H54 (cell line): Measurements from ENCODE around the gene EML4.
"Not testable (repeated sequence)": the region's sequence is repeated elsewhere in the genome, so short reads cannot be mapped to it uniquely, and the experiment has no call there.

ENCODE experiments used
- DNase-seq: peaks from one replicate; pipeline ENCODE4 v3.0.0; 2011; ENCODE audit warnings: low spot score, mixed read lengths; ENCODE audit not compliant: insufficient read length
- FAIRE-seq: peaks from 3 replicates; lab custom pipeline; 2011; peaks lifted over from hg19 to GRCh38; lab: Jason Lieb, UNC
- POLR2A ChIP-seq: IDR thresholded peaks from 2 replicates; pipeline ENCODE4 v1.6.1; 2011; ENCODE audit warnings: low read depth, mild to moderate bottlenecking, low read length

Gene EML4

GRCh38 chr2:42132966-42133641 is 36.0 kb upstream of the EML4 start:
- TF ChIP-seq POLR2A, result no peak
- peak; percentile 65 for DNase-seq
- peak; percentile 91 for FAIRE-seq

DNA sequence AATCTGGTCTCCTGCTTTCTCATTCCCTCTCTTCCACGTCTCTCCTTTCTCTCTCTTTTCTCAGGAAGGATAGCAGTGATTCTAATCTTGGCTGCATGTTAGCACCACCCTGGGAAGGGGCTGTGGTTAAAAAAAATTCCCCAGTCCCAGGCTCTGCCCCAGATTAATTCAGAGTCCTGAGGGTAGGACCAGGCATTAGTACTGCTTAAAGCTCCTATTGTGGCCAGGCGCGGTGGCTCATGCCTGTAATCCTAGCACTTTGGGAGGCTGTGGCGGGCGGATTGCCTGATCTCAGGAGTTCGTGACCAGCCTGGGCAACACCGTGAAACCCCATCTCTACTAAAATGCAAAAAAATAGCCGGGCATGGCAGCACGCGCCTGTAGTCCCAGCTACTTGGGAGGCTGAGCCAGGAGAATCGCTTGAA is 35.4 kb upstream of the EML4 start:
- FAIRE-seq (no peak), DNase-seq (no peak)
- no peak for TF ChIP-seq POLR2A

- FAIRE-seq, DNase-seq: not testable (repeated sequence)
Observed at GRCh38 chr2:42134401-42134932, 34.7 kb upstream of the EML4 start.

GRCh38 chr2:42135381-42136312 is 33.5 kb upstream of the EML4 start:
- FAIRE-seq (no peak), DNase-seq (no peak)
- no peak for TF ChIP-seq POLR2A

DNA sequence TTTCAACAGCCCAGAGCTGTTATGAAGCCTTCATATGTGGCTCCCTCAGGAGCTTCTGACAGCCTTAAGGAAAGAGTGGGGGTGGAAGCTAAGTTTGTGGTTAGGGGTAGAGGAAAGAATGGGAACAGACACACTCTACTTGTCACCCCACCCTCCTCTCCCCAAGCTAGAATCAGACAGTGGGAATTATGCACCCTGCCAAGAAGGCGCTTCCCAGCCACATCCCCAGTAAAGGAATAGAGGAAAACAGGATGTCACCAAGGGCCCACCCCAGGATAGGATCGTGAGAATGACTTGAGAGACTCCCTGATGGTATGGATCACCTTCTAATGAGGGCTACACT is 32.4 kb upstream of the EML4 start:
- DNase-seq, result no peak
- no peak for FAIRE-seq
- no peak for TF ChIP-seq POLR2A

DNA sequence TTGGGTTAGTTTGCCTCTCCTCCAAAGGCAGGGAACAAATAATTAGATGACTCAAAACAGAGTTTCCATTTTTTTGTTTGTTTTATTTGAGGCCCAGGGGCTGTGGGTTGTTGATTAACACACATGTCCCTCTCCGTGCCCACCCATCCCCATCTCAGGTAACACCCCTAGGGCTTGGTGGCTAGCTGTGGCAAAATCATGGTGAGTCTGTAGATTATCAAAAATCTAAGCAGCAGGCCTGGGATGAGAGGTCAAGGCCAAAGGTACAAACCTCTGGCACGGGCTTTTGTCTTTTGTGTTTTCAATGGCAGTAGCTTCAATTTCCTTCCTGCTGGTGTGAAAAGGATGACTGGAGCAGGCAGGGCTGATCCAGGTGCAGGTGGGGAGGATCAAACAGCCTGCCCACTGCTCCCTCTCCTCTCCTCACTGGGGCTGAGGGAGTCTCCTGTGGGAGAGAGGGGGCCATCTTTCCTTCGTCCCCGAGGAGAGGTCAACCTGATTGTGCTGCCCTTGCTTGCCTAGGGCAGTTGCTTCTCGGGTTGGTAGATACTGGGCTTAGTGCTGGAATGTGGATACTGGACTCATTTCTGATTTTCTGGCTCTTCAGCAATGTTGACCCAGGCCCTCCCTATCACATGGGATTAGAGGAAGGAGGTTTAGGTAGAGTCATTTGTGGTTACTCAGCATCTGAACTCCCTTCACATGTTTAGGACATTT is 31.9 kb upstream of the EML4 start:
- FAIRE-seq (no peak), DNase-seq (no peak)

DNA sequence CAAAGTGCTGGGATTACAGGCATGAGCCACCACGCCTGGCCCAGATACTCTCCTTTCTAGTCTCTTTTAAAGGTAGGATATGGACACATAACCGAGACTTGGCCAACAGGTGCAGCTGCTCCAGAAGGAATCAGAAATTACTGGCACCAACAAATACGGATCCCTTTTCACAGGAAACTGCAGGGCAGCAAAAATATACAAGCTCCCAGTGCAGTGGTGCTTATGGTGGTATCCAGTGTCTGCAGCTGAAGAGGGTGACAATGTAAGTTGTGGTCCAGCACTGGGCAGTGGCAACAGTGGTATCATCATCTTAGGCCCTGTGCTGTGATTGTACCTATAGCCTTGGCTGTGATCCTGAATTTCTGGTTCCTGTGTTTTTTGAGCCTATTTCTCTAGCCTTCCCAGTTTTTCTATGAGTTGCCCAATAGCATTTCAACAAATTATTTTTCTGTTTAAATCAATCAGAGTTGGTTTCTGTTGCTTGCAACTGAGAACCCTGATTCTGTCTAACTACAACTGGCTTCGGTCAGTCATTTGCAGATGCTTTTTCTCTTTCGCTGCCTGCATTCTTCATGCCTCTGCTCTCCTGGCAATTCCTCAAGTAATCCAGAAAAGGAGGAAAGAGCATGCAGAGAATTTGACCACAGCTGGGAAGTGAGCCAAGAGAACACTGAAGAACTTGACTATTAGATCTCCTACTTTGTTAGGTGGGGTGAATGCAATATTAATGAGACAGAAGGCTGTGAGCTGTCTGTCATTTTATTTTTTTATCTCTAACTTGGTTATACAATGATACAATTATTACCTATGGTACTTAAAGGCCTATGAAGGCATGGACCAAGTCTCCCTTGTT is 30.8 kb upstream of the EML4 start:
- peak; percentile 68 for FAIRE-seq
- DNase-seq, result no peak
- no peak for TF ChIP-seq POLR2A

More for the DNA sequence above, 31.9 kb upstream of the EML4 start:
- TF ChIP-seq POLR2A, result no peak

- no peak for DNase-seq
- no peak for TF ChIP-seq POLR2A
- FAIRE-seq, result no peak
Observed at GRCh38 chr2:42139101-42139500, 30.1 kb upstream of the EML4 start.

GRCh38 chr2:42140496-42140895 is 28.7 kb upstream of the EML4 start:
- FAIRE-seq (no peak), DNase-seq (no peak)
- TF ChIP-seq POLR2A, result no peak

GRCh38 chr2:42141687-42142546 is 27.2 kb upstream of the EML4 start:
- DNase-seq, result no peak
- no peak for FAIRE-seq
- TF ChIP-seq POLR2A, result no peak

DNA sequence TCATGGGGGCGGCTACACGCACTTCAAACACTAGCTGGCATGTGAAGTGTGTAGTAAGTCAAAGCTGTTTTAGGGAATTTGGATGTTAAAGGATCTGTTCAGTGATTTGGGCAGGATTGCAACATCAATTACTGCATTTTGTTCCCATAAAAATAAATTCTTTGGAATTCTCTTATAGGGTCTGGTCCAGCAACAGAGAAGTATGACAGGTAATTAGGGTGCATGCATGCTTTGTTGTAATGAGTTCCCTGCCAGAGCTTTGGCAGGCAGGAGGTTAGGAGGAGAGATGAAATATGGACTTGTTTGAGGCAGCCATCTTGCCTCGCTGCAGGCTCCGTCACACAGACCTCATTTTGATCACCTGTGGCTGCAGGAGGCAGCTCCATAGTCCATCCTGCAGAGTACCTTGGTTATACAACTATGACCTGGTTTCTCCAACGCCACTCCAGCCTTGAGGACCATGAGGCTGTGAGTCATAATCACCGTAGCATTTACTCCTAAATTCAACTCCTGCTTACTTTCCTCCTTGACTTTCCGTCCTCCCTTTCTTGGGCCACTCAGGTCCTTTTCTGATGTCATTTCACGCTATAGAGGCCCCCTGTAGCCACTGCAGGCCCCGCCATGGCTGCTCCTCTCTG is 26.5 kb upstream of the EML4 start:
- DNase-seq (no peak), FAIRE-seq (no peak)

GRCh38 chr2:42147641-42148274 is 21.4 kb upstream of the EML4 start:
- FAIRE-seq, result no peak
- TF ChIP-seq POLR2A, result no peak

More for the DNA sequence above, 26.5 kb upstream of the EML4 start:
- no peak for TF ChIP-seq POLR2A

More at GRCh38 chr2:42147641-42148274, 21.4 kb upstream of the EML4 start:
- no peak for DNase-seq
